HFF-Myc (cell line): ENCODE results near the gene TNXB.
"Not testable (repeated sequence)": the region's sequence is repeated elsewhere in the genome, so short reads cannot be mapped to it uniquely, and the experiment has no call there.

Experiments used
- DNase-seq: peaks from one replicate; pipeline ENCODE4 v3.0.0-alpha.2; 2011; ENCODE audit warnings: low read depth; ENCODE audit errors: extremely low read depth
- H3K4me3 ChIP-seq: replicated peaks from 2 replicates; pipeline ENCODE4 v1.5.1; 2011; ENCODE audit warnings: low read depth, mild to moderate bottlenecking, control low read depth, low read length

Gene TNXB

GRCh38 chr6:32005991-32006529, 103.1 kb downstream of the TNXB start:
- not testable (repeated sequence) for H3K4me3 ChIP-seq, DNase-seq

GRCh38 chr6:32005538-32005880, 103.6 kb downstream of the TNXB start:
- not testable (repeated sequence) for H3K4me3 ChIP-seq, DNase-seq

- DNase-seq, H3K4me3 ChIP-seq: not testable (repeated sequence)
Observed at GRCh38 chr6:32004864-32005537, 104.1 kb downstream of the TNXB start.

- not testable (repeated sequence) for H3K4me3 ChIP-seq, DNase-seq
Observed at GRCh38 chr6:32004393-32004792, 104.7 kb downstream of the TNXB start.

GRCh38 chr6:32003301-32003700, 105.8 kb downstream of the TNXB start:
- not testable (repeated sequence) for H3K4me3 ChIP-seq, DNase-seq

- not testable (repeated sequence) for DNase-seq, H3K4me3 ChIP-seq
Observed at GRCh38 chr6:32002546-32003268, 106.4 kb downstream of the TNXB start.

- H3K4me3 ChIP-seq, DNase-seq: not testable (repeated sequence)
Observed at GRCh38 chr6:31996385-31996784, 112.8 kb downstream of the TNXB start.

- H3K4me3 ChIP-seq, DNase-seq: not testable (repeated sequence)
Observed at GRCh38 chr6:31994421-31994820, 114.7 kb downstream of the TNXB start.
